VCaP (cell line): Measurements from ENCODE around the gene ZFP64.

Experiments used
- H3K27ac ChIP-seq: fragments of 450-650 bp; 2 replicates; pipeline ENCODE4 v1.5.1; 2017
- CTCF ChIP-seq: fragments of 450-650 bp; conservative IDR thresholded peaks from 2 replicates; pipeline ENCODE4 v1.5.1; 2017; ENCODE audit warnings: mild to moderate bottlenecking, moderate library complexity

ZFP64 gene

GRCh38 chr20:52102559-52102958 is 89.0 kb downstream of the ZFP64 start:
- no peak for TF ChIP-seq CTCF
- no peak overlapping the region for H3K27ac ChIP-seq

DNA sequence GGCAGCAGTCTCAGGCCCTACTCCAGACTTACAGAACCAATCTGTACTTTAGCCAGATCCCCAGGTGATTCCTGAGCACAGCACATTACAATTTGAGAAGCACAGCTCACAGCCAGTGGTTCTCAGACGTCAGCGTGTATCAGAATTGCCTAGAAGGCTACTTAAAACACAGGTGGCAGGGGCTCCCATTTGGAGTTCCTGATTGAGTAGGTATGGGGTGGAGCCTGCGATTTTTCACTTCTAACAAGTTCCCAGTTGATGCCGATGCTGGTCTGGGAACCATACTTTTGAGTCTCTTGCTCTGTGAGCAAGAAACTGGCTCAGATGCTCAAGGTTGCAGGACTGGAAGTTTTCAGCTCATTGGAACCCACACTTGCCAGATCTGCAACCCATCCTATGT is 89.5 kb downstream of the ZFP64 start:
- TF ChIP-seq CTCF = no peak

More for the DNA sequence above, 89.5 kb downstream of the ZFP64 start:
- no peak overlapping the region for H3K27ac ChIP-seq
